ENCODE measurements around the gene LETM1.

Gene LETM1

DNA sequence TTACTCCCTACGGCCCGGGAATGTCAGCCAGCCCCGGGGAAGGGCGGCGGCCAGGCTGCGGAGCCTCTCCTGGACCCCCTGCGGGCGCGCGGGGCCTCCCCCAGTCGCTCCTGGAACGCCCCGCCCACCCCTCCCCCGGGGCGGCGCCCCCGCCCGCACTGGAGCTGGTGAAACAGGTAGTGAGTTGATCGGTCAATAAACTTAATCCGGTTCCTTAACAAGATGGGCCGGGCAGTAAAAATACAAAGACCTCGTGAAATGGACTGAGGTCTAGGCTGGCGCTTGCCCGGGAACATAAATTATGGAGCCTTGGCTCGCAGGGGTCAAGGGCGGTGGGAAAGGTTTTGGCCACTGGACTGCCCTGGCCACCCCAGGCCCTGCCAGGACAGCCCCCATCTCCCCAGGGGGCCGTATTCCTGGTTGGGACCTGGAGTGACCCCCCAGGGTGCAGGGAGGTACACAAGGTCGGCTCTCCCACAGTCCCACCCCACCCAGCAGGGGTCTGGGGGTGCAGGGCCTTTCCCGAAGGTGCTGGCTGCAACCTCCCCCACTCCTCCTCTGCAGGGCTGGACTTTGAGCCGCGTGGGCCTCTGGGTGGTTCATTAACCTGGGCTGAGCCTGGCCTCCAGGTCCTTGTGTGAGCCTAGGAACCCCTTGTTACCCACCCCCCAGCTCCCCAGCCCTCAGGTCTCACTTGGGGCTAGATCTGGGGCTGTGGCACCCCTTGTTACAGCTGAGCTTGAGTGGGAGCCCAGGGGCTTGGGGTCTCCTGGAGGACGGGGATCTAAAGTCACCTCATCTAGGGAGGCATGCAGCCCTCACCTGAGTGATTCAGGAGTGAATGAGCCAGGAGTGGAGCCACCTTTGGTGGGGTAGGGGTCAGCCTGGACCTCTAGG, 60.4 kb downstream of the LETM1 start:
- no peak for DNase-seq (ENCODE audit: low read depth in 2 of 2)

DNA sequence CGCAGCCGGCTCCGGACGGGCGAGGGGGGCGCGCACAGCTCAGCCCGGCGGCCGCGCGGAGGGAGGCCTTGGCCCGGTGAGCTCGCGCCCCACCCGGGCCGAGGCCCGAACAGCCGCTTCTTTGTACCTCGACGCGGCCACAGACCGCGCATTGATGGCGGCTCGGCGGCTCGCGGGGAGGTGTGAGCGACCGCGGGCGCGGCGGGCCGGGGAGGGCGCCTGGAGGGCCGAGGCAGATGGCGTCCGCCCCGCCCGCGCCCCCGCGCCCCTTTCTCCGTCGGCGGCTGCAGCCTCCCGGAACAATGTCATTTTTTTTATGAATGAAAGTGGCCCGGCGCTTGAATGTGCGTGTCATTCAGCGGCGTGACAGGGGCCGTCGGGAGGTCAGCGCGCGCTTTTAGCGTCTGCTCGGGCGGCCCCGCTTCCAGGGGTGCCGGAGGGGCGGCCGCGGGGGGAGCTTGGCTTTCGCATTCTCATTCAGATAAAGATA, 61.1 kb downstream of the LETM1 start:
- no peak for DNase-seq (ENCODE audit: low read depth in 2 of 2)

DNA sequence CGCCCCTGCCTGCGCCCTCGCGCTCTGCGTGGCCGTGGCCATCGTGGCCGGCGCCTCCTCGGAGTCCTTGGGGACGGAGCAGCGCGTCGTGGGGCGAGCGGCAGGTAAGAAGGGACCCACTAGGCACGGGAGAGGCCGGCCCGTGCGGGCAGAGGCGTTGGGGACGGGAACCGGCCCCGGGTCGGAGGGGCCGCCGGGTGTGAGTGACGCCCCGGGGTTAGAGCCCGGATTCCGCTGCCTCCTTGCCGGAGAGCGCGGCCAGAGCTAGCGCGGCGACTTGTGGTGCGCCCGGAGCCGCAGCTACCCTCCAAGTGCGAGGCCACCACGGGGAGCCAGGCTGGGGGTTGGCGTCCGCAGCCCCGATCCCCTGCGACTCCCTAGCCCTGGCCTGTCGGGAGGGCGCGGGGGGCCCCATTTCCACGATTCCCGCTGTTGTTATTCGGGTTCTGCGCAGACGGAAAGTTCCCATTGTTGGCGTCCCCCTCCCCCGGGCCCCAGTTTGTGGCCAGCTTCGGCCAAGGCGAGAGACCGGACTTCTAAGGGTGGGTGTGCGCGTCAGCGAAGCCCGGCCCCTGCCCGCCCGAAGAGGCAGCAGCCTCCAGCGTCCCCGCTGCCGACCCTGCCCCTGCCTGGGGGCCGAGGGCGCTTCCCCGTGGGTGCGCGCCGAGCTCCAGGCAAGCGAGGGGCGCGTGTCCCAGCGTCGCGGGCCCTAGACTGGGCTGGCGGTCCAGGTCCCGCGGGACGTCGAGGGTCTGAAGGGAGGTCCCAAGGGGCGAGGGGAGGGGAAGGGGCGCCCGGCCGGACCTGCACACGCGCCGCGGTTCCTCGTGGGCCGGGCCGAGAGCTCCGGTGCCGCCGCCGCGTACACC, 61.8 kb downstream of the LETM1 start:
- DNase-seq (ENCODE audit: low read depth in 2 of 2), result no peak

GRCh38 chr4:1793496-1793840, 62.5 kb downstream of the LETM1 start:
- no peak for DNase-seq (ENCODE audit: low read depth in 2 of 2)

- DNase-seq (ENCODE audit: low read depth in 2 of 2), result peak in 1 of 2 donors; percentile 26
These were observed 63.0 kb downstream of the LETM1 start, which contains the start of gene FGFR3 for GRCh38 chr4:1792832-1793495. Gene FGFR3 (plus strand): TSS chr4:1793293. CDS start chr4:1793935, 642 bp downstream.

- DNase-seq (ENCODE audit: low read depth in 2 of 2), result no peak
These were observed 63.7 kb downstream of the LETM1 start for GRCh38 chr4:1792158-1792831.

- no peak for DNase-seq (ENCODE audit: low read depth in 2 of 2)
These were observed 66.0 kb downstream of the LETM1 start for GRCh38 chr4:1790005-1790404.

- DNase-seq (ENCODE audit: low read depth in 2 of 2), result no peak
These were observed 66.4 kb downstream of the LETM1 start for GRCh38 chr4:1789552-1789951.

GRCh38 chr4:1788254-1788973, 67.5 kb downstream of the LETM1 start:
- DNase-seq (ENCODE audit: low read depth in 2 of 2), result no peak

GRCh38 chr4:1787411-1788077, 68.4 kb downstream of the LETM1 start:
- DNase-seq (ENCODE audit: low read depth in 2 of 2), result no peak

GRCh38 chr4:1786544-1787362, 69.2 kb downstream of the LETM1 start:
- no peak for DNase-seq (ENCODE audit: low read depth in 2 of 2)

- no peak for DNase-seq (ENCODE audit: low read depth in 2 of 2)
These were observed 70.4 kb downstream of the LETM1 start for GRCh38 chr4:1785592-1785991.

DNA sequence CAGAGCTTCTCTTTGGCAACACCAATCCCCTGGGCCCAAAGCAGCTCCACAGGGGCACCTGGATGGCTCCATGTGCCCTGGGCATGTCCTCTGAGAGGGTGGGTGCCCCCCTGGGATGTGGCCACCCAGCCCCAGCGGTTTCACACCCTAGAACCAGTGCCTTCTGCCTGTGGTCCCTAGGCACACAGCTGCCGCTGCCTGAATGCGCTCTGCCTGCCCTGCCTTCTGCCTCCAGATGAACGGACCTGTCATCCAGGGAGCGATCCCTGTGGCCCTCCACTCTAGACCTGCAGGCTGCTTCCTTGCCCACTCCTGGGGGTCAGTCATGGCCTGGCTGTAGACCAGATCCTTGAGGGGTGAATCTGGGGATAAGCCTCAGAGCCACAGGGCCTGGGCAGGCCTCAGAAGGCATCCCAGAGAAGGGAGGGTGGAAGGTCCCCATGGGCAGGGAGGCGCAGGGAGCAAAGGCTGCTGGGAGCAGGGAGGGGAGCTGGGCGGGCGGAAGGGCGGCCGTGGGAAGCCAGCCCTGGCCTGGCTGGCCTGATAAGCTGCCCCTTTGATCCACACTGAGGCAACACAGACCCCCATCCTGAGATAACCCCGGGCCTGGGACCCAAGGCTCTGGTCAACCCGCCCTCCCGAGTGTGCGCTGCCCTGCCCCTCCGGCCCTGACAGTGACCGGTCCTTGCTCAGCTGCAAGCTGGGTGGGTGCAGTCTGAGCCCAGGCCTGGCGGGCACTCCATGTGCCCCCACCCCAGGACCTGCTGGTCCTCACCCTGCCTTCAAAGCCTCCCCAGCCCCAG, 71.0 kb downstream of the LETM1 start:
- no peak for DNase-seq (ENCODE audit: low read depth in 2 of 2)

DNA sequence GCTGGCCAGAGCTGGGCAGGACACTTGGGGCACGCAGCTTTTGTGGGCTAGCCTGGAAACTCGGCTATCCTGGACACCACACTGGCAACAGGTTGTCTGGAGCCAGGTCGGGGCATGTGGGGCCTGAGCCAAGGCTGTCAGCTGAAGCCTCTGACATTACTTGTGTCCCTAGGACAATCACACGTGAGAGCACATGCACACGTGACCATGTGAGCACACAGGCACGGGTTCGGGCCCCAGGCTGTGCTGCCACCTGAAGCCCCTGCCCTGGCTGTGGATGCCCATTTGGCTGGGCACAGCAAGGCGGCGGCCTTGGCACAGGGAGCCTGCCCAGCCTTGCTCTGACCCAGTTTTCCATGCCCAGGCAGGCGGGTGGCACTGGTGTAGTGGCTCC, 71.6 kb downstream of the LETM1 start:
- no peak for DNase-seq (ENCODE audit: low read depth in 2 of 2)

DNA sequence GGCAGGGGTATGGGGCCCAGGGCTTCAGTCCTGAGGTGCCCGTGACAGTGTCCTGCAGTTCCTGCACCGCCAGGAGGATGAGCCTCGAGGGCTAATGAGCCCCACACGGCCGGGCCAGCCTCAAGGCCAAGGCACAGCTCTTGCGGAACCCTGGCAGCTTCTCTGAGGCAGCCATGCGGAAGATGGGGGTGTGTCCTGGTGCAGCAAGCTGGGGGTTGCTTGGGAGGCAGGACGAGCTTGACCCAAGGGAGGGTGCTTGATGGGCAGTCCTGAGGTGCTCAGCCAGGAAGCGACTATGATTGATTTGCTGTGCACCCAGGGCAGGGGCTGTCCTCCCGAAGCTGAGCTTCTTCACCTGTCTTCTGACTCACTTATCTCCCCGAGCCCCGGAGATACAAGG, 72.0 kb downstream of the LETM1 start:
- DNase-seq (ENCODE audit: low read depth in 2 of 2), result no peak

DNA sequence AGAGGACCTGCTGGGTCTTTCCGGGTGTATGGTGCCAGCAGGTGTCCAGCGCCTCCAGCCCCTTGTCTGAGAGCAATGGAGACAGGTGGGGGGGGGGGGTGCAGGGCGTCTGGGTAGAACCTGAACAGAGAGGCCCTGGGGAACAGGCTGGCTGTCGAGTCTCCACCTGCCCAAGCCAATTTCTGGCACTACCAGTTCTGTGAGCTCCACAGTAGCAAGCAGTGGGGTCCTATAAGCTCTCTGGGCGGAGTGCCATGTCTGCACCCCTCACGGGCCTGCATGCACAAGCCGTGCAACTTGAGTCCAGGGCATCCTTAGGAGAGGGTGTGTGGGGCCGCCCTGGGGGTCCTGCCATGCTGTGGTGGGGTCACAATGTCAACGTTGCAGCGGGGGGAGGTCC, 72.9 kb downstream of the LETM1 start:
- DNase-seq (ENCODE audit: low read depth in 2 of 2), result no peak

- DNase-seq (ENCODE audit: low read depth in 2 of 2), result no peak
These were observed 75.5 kb downstream of the LETM1 start for GRCh38 chr4:1780435-1780834.

DNA sequence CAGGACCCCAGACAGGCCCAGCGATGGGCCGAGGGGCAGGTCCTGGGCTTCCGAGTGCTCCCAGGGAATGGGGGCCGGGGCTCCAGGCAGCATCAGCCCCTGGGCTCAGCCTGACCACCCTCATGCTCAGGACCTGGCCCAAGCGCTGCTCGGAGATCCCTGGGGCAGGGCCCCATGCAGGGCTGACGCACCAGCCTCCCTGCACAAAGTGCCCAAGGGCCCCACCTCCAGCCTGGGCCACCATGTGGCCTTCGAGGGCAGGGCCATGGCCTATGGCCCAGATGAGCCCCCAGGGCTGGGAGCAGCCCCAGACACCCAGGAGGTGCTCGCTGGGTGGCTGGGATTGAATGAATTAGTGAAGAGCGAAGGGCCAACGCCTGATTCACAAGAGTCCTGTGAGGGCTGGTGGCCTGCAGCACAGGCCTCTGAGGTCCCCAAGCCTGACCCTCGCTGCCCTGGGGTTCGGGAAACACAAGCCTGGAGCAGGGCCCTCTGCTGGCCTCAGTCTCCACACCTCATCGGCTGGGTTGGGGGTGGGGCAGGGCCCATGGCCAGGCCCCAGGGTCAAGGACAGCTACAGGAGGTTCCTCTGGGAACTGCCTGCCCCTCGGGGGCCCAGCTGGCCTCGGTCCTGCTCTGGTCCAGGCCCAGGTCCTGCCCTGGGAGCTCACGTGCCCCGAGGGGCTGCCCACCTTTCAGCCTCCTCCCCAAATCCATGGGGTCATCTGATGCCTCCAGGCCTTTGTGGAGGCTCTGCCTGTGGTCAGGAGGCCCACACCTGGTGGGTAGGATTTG, 76.2 kb downstream of the LETM1 start:
- DNase-seq (ENCODE audit: low read depth in 2 of 2), result no peak
